ENCODE results near the gene MED27.

- no peak for TF ChIP-seq CTCF (conservative IDR thresholded peaks at IDR 0.05; ENCODE audit: low read depth, low read length)
- TF ChIP-seq EZH2phosphoT487 (IDR thresholded peaks at IDR 0.05; ENCODE audit: borderline replicate concordance, low read length): no peak
- no peak for TF ChIP-seq EZH2 (IDR thresholded peaks at IDR 0.05; ENCODE audit: low read length, unreplicated experiment)
These were observed 36.0 kb downstream of the MED27 start for GRCh38 chr9:132043708-132044107.
